H1 (cell line): Measurements from ENCODE around the gene CARD11.

Source experiments
- CTCF ChIP-seq, 3 experiments: IDR thresholded peaks; 1 replicate in 2 of 3; 2 replicates in 1 of 3; pipeline versions ENCODE4 v1.5.1 to v1.6.1; 2011; ENCODE audit warnings: low read length in 3 of 3, mild to moderate bottlenecking in 3 of 3, inconsistent platforms in 2 of 3, low read depth in 1 of 3, moderate library complexity in 1 of 3; ENCODE audit not compliant: insufficient read depth in 1 of 3; ENCODE audit errors: control extremely low read depth in 1 of 3
- EZH2 ChIP-seq: fragments of 200-600 bp; sonication (generic); IDR thresholded peaks from 2 replicates; pipeline ENCODE4 v1.7.1; 2012; ENCODE audit warnings: low read depth, mild to moderate bottlenecking, moderate library complexity, low read length, inconsistent platforms; ENCODE audit not compliant: severe bottlenecking
- NRF1 ChIP-seq: IDR thresholded peaks from 2 replicates; pipeline ENCODE4 v1.6.1; 2011; ENCODE audit warnings: mild to moderate bottlenecking, low read depth, low read length, improper control_type of control experiment
- RAD21 ChIP-seq, 2 experiments: IDR thresholded peaks in 1 of 2; conservative IDR thresholded peaks in 1 of 2; 2 replicates each; pipeline ENCODE4 v1.6.1; 2011; ENCODE audit warnings: low read depth in 2 of 2, low read length in 2 of 2, improper control_type of control experiment in 1 of 2, inconsistent platforms in 1 of 2, mild to moderate bottlenecking in 1 of 2, moderate library complexity in 1 of 2
- RNF2 ChIP-seq: fragments of 200-900, 300-1000 bp; sonication (generic); IDR thresholded peaks from 2 replicates; pipeline ENCODE4 v1.7.1; 2016; ENCODE audit warnings: borderline replicate concordance, low read depth, mild to moderate bottlenecking, antibody characterized with exemption, low read length; ENCODE audit not compliant: poor library complexity, severe bottlenecking; ENCODE audit errors: missing control alignments
- RXRA ChIP-seq: IDR thresholded peaks from 2 replicates; pipeline ENCODE4 v1.6.1; 2011; ENCODE audit warnings: low read depth, mild to moderate bottlenecking, low read length, moderate library complexity; ENCODE audit not compliant: insufficient read depth

- no peak for TF ChIP-seq EZH2
- no peak for TF ChIP-seq CTCF (IDR thresholded peaks at IDR 0.05; ENCODE audit: control extremely low read depth in 1 of 3, insufficient read depth in 1 of 3, low read depth in 1 of 3, low read length in 3 of 3)
- TF ChIP-seq RNF2, result no peak
- no peak for TF ChIP-seq RXRA
- TF ChIP-seq RAD21 (IDR thresholded peaks at IDR 0.05 in 1 of 2, conservative IDR thresholded peaks at IDR 0.05 in 1 of 2; ENCODE audit: low read depth in 2 of 2, low read length in 2 of 2), result no peak
- no peak for TF ChIP-seq NRF1
Observed at GRCh38 chr7:2892549-2892948, 151.1 kb downstream of the CARD11 start.
